GM12878 (cell line): ENCODE data around the gene TES.

Experiments
- BRCA1 ChIP-seq: IDR thresholded peaks from 2 replicates; pipeline ENCODE4 v1.6.1; 2011; ENCODE audit warnings: low read depth, low read length, improper control_type of control experiment
- KDM1A ChIP-seq: fragments of 200-600 bp; sonication (generic); IDR thresholded peaks from 2 replicates; pipeline ENCODE4 v1.6.1; 2016; ENCODE audit warnings: borderline replicate concordance
- POLR2A ChIP-seq: IDR thresholded peaks from 2 replicates; pipeline ENCODE4 v1.6.1; 2011; ENCODE audit warnings: low read depth, mild to moderate bottlenecking, low read length
- SMAD1 ChIP-seq: fragments of 450-650 bp; IDR thresholded peaks from 2 replicates; pipeline ENCODE4 v1.6.1; 2018; ENCODE audit warnings: mild to moderate bottlenecking, low read depth; ENCODE audit not compliant: partially characterized antibody
- SRF ChIP-seq, 2 experiments: IDR thresholded peaks; 2 replicates each; pipeline ENCODE4 v1.6.1; 2011; ENCODE audit warnings: low read depth in 2 of 2, low read length in 2 of 2, mild to moderate bottlenecking in 1 of 2, moderate library complexity in 1 of 2
- TF ChIP-seq, protein P1 (sequence below), 3 experiments: IDR thresholded peaks in 2 of 3; conservative IDR thresholded peaks in 1 of 3; 2 replicates each; pipeline ENCODE4 v1.5.1; 2011; ENCODE audit warnings: low read depth in 3 of 3, low read length in 3 of 3, mild to moderate bottlenecking in 3 of 3, control low read depth in 2 of 3, moderate library complexity in 2 of 3, inconsistent platforms in 1 of 3, mixed read lengths in 1 of 3; ENCODE audit not compliant: control insufficient read depth in 2 of 3, insufficient read depth in 1 of 3; ENCODE audit errors: extremely low read depth in 1 of 3

DNA sequence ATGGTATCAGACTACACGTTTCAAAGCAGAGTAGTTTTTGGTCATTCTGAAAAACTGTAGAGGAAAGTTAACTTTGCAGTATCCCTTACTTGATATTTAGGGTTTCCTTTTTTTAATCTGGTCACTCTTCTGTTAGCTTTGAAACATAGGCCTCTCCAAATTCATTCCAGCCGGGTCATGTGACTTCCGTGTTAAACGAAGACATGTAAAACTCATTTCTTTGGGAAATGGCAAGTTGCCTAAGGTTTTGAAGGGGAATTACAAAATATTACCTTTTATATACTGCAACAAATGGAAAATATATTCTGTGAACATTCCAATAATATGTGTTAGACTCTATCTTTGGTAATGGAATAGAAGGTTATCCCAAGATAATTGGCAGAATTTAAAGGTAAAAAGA is 9.5 kb downstream of the TES start:
- TF ChIP-seq SRF (IDR thresholded peaks at IDR 0.05; ENCODE audit: low read depth in 2 of 2, low read length in 2 of 2) = no peak
- no peak for TF ChIP-seq BRCA1
- TF ChIP-seq KDM1A = no peak
- TF ChIP-seq, protein P1, sequence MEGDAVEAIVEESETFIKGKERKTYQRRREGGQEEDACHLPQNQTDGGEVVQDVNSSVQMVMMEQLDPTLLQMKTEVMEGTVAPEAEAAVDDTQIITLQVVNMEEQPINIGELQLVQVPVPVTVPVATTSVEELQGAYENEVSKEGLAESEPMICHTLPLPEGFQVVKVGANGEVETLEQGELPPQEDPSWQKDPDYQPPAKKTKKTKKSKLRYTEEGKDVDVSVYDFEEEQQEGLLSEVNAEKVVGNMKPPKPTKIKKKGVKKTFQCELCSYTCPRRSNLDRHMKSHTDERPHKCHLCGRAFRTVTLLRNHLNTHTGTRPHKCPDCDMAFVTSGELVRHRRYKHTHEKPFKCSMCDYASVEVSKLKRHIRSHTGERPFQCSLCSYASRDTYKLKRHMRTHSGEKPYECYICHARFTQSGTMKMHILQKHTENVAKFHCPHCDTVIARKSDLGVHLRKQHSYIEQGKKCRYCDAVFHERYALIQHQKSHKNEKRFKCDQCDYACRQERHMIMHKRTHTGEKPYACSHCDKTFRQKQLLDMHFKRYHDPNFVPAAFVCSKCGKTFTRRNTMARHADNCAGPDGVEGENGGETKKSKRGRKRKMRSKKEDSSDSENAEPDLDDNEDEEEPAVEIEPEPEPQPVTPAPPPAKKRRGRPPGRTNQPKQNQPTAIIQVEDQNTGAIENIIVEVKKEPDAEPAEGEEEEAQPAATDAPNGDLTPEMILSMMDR (IDR thresholded peaks at IDR 0.05 in 2 of 3, conservative IDR thresholded peaks at IDR 0.05 in 1 of 3; ENCODE audit: control insufficient read depth in 2 of 3, extremely low read depth in 1 of 3, insufficient read depth in 1 of 3, low read depth in 3 of 3, low read length in 3 of 3) = no peak
- TF ChIP-seq POLR2A = no peak
- TF ChIP-seq SMAD1 = no peak
